Measurements from ENCODE around the gene FRMD7. TPM values are rescaled to one million over a fixed set of nuclear protein-coding genes. Genes with fewer than 3 reads are reported as not detected.

The FRMD7 gene
- total and polyA plus RNA-seq, 9 donors: 0.02 to 0.37 (median 0.32) TPM; not detected in 5

DNA sequence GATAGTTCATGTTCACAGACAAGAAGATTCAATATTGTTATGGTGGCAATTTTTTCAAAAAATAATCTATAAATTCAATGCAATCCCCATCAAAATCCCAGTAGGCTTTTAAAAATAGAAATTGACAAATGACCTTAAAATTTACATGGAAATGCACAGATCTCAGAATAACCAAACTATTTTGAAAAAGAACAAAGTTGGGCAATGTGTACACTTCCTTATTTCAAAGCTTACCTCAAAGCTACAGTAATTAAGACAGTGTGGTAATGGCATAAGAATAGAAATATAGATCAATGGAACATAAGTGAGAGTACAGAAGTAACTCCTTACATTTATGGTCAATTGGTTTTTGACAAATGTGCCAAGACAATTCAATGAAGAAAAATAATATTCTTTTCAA is 39.0 kb downstream of the FRMD7 start:
- Histone ChIP-seq H3K9me3 (no peaks in the 10 kb centered on the region), H3K27me3 (no peaks in the 10 kb centered on the region), H3K36me3 (no peaks in the 10 kb centered on the region), H3K4me3 (no peak overlapping the region), H3K4me1 (ENCODE audit: insufficient read depth) (no peaks in the 10 kb centered on the region), H3K27ac (no peak overlapping the region)
- TF ChIP-seq EP300 (IDR thresholded peaks at IDR 0.05) (no peak), POLR2A (IDR thresholded peaks at IDR 0.05) (no peak)
- TF ChIP-seq, protein P1, sequence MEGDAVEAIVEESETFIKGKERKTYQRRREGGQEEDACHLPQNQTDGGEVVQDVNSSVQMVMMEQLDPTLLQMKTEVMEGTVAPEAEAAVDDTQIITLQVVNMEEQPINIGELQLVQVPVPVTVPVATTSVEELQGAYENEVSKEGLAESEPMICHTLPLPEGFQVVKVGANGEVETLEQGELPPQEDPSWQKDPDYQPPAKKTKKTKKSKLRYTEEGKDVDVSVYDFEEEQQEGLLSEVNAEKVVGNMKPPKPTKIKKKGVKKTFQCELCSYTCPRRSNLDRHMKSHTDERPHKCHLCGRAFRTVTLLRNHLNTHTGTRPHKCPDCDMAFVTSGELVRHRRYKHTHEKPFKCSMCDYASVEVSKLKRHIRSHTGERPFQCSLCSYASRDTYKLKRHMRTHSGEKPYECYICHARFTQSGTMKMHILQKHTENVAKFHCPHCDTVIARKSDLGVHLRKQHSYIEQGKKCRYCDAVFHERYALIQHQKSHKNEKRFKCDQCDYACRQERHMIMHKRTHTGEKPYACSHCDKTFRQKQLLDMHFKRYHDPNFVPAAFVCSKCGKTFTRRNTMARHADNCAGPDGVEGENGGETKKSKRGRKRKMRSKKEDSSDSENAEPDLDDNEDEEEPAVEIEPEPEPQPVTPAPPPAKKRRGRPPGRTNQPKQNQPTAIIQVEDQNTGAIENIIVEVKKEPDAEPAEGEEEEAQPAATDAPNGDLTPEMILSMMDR (IDR thresholded peaks at IDR 0.05): no peak
- intact Hi-C loops (cut with DNase I): no loop called here
- DNase-seq: no peak

DNA sequence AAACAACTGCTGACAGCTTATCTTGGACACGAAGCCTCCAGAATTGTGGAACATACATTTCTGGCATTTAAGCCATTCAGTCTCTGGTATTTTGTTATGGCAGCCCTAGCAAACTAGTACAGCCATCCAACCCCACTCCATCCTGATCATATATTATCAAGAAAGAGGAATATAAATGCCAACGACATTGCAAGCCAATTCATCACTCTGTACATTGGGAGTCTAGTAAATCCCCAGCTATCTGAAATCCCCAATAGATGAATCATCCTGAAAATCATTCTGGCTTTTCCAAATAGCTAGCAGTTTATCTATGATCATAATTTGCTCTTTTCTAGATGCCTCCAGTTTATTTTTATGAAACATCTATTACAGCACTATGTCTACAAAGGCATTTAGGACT is 41.1 kb downstream of the FRMD7 start:
- intact Hi-C loops (cut with DNase I): no loop called here
- Histone ChIP-seq H3K27me3 (no peaks in the 10 kb centered on the region), H3K4me3 (no peak overlapping the region), H3K9me3 (no peaks in the 10 kb centered on the region), H3K4me1 (ENCODE audit: insufficient read depth) (no peaks in the 10 kb centered on the region), H3K27ac (no peak overlapping the region), H3K36me3 (no peaks in the 10 kb centered on the region)
- no peak for DNase-seq
- 18 to 24% (median 21%) methylated on average over 2 of the region's 2 CpGs for WGBS, 3 donors
- TF ChIP-seq, protein P1 (IDR thresholded peaks at IDR 0.05): no peak
- TF ChIP-seq EP300 (IDR thresholded peaks at IDR 0.05) (no peak), POLR2A (IDR thresholded peaks at IDR 0.05) (no peak)

DNA sequence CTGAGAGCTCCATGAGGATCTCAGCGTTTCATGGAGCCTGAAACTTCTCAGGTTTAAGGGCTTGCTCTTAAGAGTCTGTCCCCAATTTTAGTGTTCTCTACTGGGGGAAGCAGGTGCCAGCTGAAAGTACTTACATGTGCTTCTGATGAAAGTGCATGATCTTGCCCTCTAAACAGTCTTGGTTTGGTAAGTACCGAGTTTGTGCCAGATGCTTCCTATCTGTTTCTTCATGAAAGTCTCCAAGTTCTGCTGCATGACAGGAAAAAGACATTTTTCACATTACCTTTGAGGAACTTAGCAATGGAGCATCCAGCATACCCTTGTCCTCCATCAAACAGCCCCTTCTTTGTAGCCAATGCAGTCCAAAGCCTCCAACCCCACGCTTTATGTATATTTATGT is 42.0 kb downstream of the FRMD7 start:
- intact Hi-C loops (cut with DNase I): no loop called here
- no peaks in the 10 kb centered on the region for H3K36me3 ChIP-seq
- TF ChIP-seq EP300 (IDR thresholded peaks at IDR 0.05) (no peak), POLR2A (IDR thresholded peaks at IDR 0.05) (no peak)
- TF ChIP-seq, protein P1 (IDR thresholded peaks at IDR 0.05): no peak
- H3K4me3 ChIP-seq: no peak overlapping the region
- no peaks in the 10 kb centered on the region for H3K27me3 ChIP-seq
- H3K27ac ChIP-seq: no peak overlapping the region
- no peaks in the 10 kb centered on the region for H3K9me3 ChIP-seq
- WGBS, 3 donors: 25 to 39% (median 31%) methylated on average over 3 of the region's 3 CpGs
- H3K4me1 ChIP-seq (ENCODE audit: insufficient read depth): no peaks in the 10 kb centered on the region
- no peak for DNase-seq

DNA sequence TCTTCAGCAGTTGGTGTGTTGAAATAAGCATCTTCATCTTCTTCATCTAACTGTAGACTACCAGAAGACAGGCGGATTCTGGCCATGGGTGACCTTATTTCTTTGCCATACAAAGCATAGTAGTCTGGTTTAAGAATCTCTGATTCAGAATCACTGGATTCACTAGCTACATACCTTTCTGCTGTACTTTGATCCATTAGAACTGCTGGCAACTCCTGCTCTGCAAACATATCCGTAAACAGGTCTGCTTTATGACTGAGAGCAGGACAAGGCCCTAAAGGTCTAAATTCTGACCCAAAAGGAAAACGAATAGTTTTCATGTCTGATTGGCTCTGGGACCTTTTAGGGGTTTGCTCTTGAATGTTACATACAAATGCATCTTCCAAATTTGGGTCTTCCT is 49.9 kb downstream of the FRMD7 start:
- Histone ChIP-seq H3K4me1 (ENCODE audit: insufficient read depth) (no peaks in the 10 kb centered on the region), H3K27me3 (no peaks in the 10 kb centered on the region), H3K4me3 (no peak overlapping the region), H3K27ac (no peak overlapping the region), H3K36me3 (no peaks in the 10 kb centered on the region), H3K9me3 (no peaks in the 10 kb centered on the region)
- no peak for DNase-seq
- intact Hi-C loops (cut with DNase I): no loop called here
- 60 to 75% (median 62%) methylated on average over 3 of the region's 3 CpGs for WGBS, 3 donors
- no peak for TF ChIP-seq POLR2A (IDR thresholded peaks at IDR 0.05)
- TF ChIP-seq, protein P1 (IDR thresholded peaks at IDR 0.05): no peak
- no peak for TF ChIP-seq EP300 (IDR thresholded peaks at IDR 0.05)

DNA sequence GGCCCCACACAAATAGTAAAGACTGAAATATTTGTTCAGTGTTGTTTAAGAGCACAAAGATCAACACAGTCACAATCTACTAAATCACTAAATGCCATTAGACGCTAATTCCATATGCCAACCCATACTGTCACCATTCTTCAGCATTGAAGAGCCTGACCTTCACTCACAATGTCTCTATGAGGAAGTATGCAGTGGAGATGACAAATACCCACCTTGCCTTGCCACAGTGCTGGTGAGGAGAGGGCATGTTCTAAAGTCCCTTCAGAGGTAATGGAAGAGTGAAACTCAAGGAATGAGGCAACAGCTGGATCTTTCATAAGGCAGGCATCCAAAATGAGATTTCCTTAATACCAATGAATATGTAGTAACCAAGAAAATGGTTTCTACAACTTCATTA is 50.4 kb downstream of the FRMD7 start:
- intact Hi-C loops (cut with DNase I): no loop called here
- 68 to 77% (median 72%) methylated on average over 1 of the region's 1 CpG for WGBS, 3 donors

More for the DNA sequence above, 50.4 kb downstream of the FRMD7 start:
- DNase-seq: no peak
- Histone ChIP-seq H3K4me3 (no peak overlapping the region), H3K4me1 (ENCODE audit: insufficient read depth) (no peaks in the 10 kb centered on the region), H3K9me3 (no peaks in the 10 kb centered on the region), H3K36me3 (no peaks in the 10 kb centered on the region), H3K27ac (no peak overlapping the region), H3K27me3 (no peaks in the 10 kb centered on the region)
- TF ChIP-seq POLR2A (IDR thresholded peaks at IDR 0.05): no peak
- TF ChIP-seq, protein P1 (IDR thresholded peaks at IDR 0.05): no peak
- no peak for TF ChIP-seq EP300 (IDR thresholded peaks at IDR 0.05)

Data from ovary (tissue), 9 donors.